ENCODE results near the gene CMYA5. TPM values are rescaled to one million over a fixed set of nuclear protein-coding genes. Genes with fewer than 3 reads are reported as not detected.
A peak's percentile ranks its signal among the peaks of the same experiment; 100 is the strongest.

Gene CMYA5
- total and polyA plus RNA-seq, 4 donors = 0.29 to 12.3 (median 0.72) TPM

GRCh38 chr5:79692596-79692995 lies 3.0 kb downstream of the CMYA5 start:
- H3K4me3 ChIP-seq = no peak overlapping the region
- ATAC-seq (ENCODE audit: insufficient read depth, low FRiP score) = no peak
- H3K9me3 ChIP-seq (ENCODE audit: control insufficient read depth in 4 of 4, insufficient read depth in 3 of 4, low read length in 3 of 4) = no peaks in the 10 kb centered on the region
- no peak overlapping the region for H3K9ac ChIP-seq (ENCODE audit: insufficient read depth in 1 of 2, low read length in 2 of 2)
- 95 to 96% methylated on average over 1 of the region's 1 CpG for WGBS, 2 donors
- peaks cover 0 to 11% (median 0%) of the 10 kb centered on the region in 5 donors for H3K4me1 ChIP-seq (ENCODE audit: control insufficient read depth in 5 of 5, insufficient read depth in 5 of 5, low read length in 5 of 5)
- peak overlapping the region in 1 of 2 donors; percentile 96 for H3K27ac ChIP-seq (ENCODE audit: low read depth in 1 of 2, low read length in 1 of 2)
- no peak for DNase-seq
- TF ChIP-seq CTCF (IDR thresholded peaks at IDR 0.05; ENCODE audit: control extremely low read depth, extremely low read depth) = no peak
- H3K36me3 ChIP-seq (ENCODE audit: control insufficient read depth in 4 of 4, insufficient read depth in 4 of 4, low read length in 4 of 4) = peaks cover 0 to 4% (median 0%) of the 10 kb centered on the region in 4 donors
- H3K27me3 ChIP-seq (ENCODE audit: control insufficient read depth in 3 of 3, insufficient read depth in 3 of 3, low read length in 2 of 3) = no peaks in the 10 kb centered on the region

GRCh38 chr5:79694183-79694582 lies 4.5 kb downstream of the CMYA5 start:
- WGBS, 2 donors = 86% methylated on average over 1 of the region's 1 CpG
- DNase-seq = no peak
- Histone ChIP-seq H3K4me1 (ENCODE audit: control insufficient read depth in 5 of 5, insufficient read depth in 5 of 5, low read length in 5 of 5) (peaks cover 0 to 8% (median 2%) of the 10 kb centered on the region in 5 donors), H3K27me3 (ENCODE audit: control insufficient read depth in 3 of 3, insufficient read depth in 3 of 3, low read length in 2 of 3) (no peaks in the 10 kb centered on the region), H3K9ac (ENCODE audit: insufficient read depth in 1 of 2, low read length in 2 of 2) (no peak overlapping the region), H3K36me3 (ENCODE audit: control insufficient read depth in 4 of 4, insufficient read depth in 4 of 4, low read length in 4 of 4) (no peaks in the 10 kb centered on the region), H3K4me3 (no peak overlapping the region), H3K9me3 (ENCODE audit: control insufficient read depth in 4 of 4, insufficient read depth in 3 of 4, low read length in 3 of 4) (no peaks in the 10 kb centered on the region), H3K27ac (ENCODE audit: low read depth in 1 of 2, low read length in 1 of 2) (peak overlapping the region in 1 of 2 donors; percentile 96)
- no peak for ATAC-seq (ENCODE audit: insufficient read depth, low FRiP score)
- no peak for TF ChIP-seq CTCF (IDR thresholded peaks at IDR 0.05; ENCODE audit: control extremely low read depth, extremely low read depth)

- no peaks in the 10 kb centered on the region for H3K27me3 ChIP-seq (ENCODE audit: control insufficient read depth in 3 of 3, insufficient read depth in 3 of 3, low read length in 2 of 3)
- no peak for TF ChIP-seq CTCF (IDR thresholded peaks at IDR 0.05; ENCODE audit: control extremely low read depth, extremely low read depth)
- peak overlapping the region in 1 of 2 donors; percentile 96 for H3K27ac ChIP-seq (ENCODE audit: low read depth in 1 of 2, low read length in 1 of 2)
- H3K9ac ChIP-seq (ENCODE audit: insufficient read depth in 1 of 2, low read length in 2 of 2) = no peak overlapping the region
- no peak overlapping the region for H3K4me3 ChIP-seq
- WGBS, 2 donors = 61 to 78% methylated on average over 1 of the region's 1 CpG
- no peak for ATAC-seq (ENCODE audit: insufficient read depth, low FRiP score)
- no peak for DNase-seq
- peaks cover 0 to 6% (median 2%) of the 10 kb centered on the region in 5 donors for H3K4me1 ChIP-seq (ENCODE audit: control insufficient read depth in 5 of 5, insufficient read depth in 5 of 5, low read length in 5 of 5)
- H3K9me3 ChIP-seq (ENCODE audit: control insufficient read depth in 4 of 4, insufficient read depth in 3 of 4, low read length in 3 of 4) = no peaks in the 10 kb centered on the region
- no peaks in the 10 kb centered on the region for H3K36me3 ChIP-seq (ENCODE audit: control insufficient read depth in 4 of 4, insufficient read depth in 4 of 4, low read length in 4 of 4)
Observed at GRCh38 chr5:79694652-79695051, 5.0 kb downstream of the CMYA5 start.

- 94 to 100% methylated on average over 1 of the region's 1 CpG for WGBS, 2 donors
- Histone ChIP-seq H3K9me3 (ENCODE audit: control insufficient read depth in 4 of 4, insufficient read depth in 3 of 4, low read length in 3 of 4) (no peaks in the 10 kb centered on the region), H3K9ac (ENCODE audit: insufficient read depth in 1 of 2, low read length in 2 of 2) (no peak overlapping the region), H3K27ac (ENCODE audit: low read depth in 1 of 2, low read length in 1 of 2) (peak overlapping the region in 1 of 2 donors; percentile 91), H3K4me1 (ENCODE audit: control insufficient read depth in 5 of 5, insufficient read depth in 5 of 5, low read length in 5 of 5) (peaks cover 0 to 6% (median 0%) of the 10 kb centered on the region in 5 donors), H3K27me3 (ENCODE audit: control insufficient read depth in 3 of 3, insufficient read depth in 3 of 3, low read length in 2 of 3) (no peaks in the 10 kb centered on the region), H3K36me3 (ENCODE audit: control insufficient read depth in 4 of 4, insufficient read depth in 4 of 4, low read length in 4 of 4) (no peaks in the 10 kb centered on the region), H3K4me3 (no peak overlapping the region)
- no peak for DNase-seq
- no peak for ATAC-seq (ENCODE audit: insufficient read depth, low FRiP score)
- no peak for TF ChIP-seq CTCF (IDR thresholded peaks at IDR 0.05; ENCODE audit: control extremely low read depth, extremely low read depth)
Observed at GRCh38 chr5:79695526-79695925, 5.9 kb downstream of the CMYA5 start.

Measured in lung (tissue), 12 donors.